Measurements from ENCODE around the gene MKNK2. TPM values are rescaled to one million over a fixed set of nuclear protein-coding genes. Genes with fewer than 3 reads are reported as not detected.

The MKNK2 gene
- 430 and 865 TPM in 2 replicates for total RNA-seq

DNA sequence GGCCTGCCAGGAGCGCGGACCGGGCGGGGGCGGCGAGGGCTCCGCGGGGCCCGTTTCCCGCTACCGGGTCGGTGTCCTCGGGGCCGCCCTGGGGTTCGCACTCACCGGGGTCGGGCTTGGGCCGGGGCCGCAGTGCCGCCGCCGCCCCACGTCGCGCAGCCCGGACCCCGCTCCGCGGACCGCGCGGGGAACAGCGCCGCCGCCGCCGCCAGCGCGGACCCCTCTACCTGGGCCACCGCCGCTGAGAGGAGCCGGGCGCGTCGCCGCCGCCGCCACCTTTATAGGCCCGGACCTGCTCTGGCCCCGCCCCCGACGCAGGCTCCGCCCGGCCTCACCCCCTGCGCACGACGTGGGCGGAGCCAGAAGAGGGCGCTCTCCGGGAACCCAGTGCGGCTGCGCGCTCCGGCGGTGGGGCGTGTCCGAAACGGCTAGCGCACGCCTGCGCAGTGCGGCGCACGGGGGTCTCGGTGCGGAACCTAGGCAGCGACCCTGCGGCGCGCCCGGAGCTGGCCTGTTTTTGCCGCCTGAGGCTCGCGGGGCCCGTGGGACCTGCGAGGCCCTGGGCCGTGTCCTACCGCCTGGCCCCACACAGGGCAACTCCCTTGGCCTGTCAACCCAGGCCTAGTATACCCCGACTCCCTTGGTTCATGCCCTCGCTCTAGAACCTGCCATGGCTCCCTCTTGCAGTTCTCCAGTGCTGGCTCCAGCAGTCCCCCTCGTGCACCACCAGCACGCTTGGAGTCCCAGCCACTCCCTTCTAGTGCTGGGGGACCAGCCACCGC lies at the start of gene MKNK2:
TSS of gene MKNK2 (minus strand) at position 254 of the 782 bp plus-strand sequence. CDS start 393 bp downstream, outside the sequence.

DNA sequence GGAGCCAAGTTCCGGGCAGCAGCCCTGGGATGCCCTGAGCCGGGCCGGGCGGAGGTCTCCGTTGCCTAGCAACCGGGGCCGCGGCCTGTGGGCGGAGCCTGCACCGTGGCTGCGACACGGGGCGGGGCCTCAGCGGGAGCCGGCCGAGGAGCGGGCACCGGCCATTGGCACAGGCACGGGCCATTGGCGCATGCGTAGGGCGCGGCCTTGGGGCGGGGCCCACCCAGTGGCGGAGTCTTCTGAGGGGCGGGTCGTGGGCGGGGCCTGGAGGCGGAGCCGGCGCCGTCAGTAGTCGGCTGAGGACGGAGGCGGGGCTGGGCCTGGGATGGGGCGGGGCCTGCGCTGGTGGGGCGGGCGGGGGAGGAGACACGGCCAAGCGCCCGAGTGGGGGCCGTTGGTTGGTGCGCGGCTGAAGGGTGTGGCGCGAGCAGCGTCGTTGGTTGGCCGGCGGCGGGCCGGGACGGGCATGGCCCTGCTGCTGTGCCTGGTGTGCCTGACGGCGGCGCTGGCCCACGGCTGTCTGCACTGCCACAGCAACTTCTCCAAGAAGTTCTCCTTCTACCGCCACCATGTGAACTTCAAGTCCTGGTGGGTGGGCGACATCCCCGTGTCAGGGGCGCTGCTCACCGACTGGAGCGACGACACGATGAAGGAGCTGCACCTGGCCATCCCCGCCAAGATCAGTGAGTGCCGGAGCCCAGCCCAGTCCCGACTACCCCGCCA lies 45.6 kb upstream of the MKNK2 start, which contains the start of gene IZUMO4:
TSS of gene IZUMO4 (plus strand) at position 436 of the 723 bp plus-strand sequence. CDS start at position 467, 31 bp downstream.

DNA sequence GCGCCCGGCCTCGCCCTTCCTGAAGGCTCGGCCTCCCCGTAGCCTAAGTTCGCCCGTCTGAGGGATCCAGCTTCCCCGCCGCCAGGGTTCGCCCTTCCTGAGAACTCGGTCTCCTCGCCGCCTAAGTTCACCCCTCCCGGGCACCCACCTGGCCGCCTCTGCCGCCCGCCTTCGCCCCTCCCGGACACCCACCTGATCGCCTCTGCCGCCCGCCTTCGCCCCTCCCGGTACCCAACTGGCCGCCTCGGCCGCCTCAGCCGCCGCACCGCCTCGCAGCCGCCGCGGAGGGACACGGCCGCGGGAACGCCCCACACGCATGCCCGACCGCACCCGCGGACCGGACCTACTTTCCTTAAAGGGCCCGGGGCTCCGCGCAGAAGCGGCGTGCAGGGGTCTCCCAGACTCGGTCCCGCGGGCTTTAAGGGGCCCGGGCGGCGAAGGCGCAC lies 45.0 kb upstream of the MKNK2 start, which contains the start of gene MOB3A:
TSS of gene MOB3A (minus strand) at position 293 of the 446 bp plus-strand sequence. CDS start 17,766 bp downstream, outside the sequence.

DNA sequence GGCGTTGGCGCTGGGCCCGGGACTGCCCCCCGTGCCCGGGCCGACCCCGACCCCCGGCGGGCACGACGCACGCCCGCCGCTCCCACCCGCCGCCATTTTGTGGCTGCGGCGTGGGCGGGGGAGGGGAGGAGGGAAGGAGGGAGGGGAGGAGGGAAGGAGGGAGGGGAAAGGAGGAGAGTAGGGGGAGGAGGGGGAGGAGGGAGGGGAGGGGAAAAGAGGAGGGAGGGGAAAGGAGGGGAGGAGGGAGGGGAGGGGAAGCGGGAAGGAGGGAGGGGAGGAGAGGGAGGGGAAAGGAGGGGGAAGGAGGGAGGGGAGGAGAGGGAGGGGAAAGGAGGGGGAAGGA lies 35.5 kb downstream of the MKNK2 start, which contains the start of gene BTBD2:
TSS of gene BTBD2 (minus strand) at position 107 of the 343 bp plus-strand sequence. CDS start at position 96, 11 bp downstream.

Other genes with a start within 250 kb of the MKNK2 start
- gene ATP8B3, start 239.0 kb downstream of the MKNK2 start, total RNA-seq = under 0.01 and 1.1 TPM in 2 replicates
- 7.5 and 20.5 TPM in 2 replicates for gene REXO1, start 202.8 kb downstream of the MKNK2 start, total RNA-seq
- 10.9 and 18.9 TPM in 2 replicates for gene KLF16, start 187.7 kb downstream of the MKNK2 start, total RNA-seq
- 38.7 and 40.0 TPM in 2 replicates for gene ABHD17A, start 165.7 kb downstream of the MKNK2 start, total RNA-seq
- 1.4 and 3.3 TPM in 2 replicates for gene ADAT3, start 145.8 kb downstream of the MKNK2 start, total RNA-seq
- 13.0 and 48.7 TPM in 2 replicates for gene SCAMP4, start 145.8 kb downstream of the MKNK2 start, total RNA-seq
- gene CSNK1G2, start 110.1 kb downstream of the MKNK2 start, total RNA-seq = 60.1 and 117 TPM in 2 replicates
- gene BTBD2, start 35.5 kb downstream of the MKNK2 start, total RNA-seq = 16.1 and 125 TPM in 2 replicates
- gene MOB3A, start 45.1 kb upstream of the MKNK2 start, total RNA-seq = 19.1 and 49.2 TPM in 2 replicates
- gene IZUMO4, start 45.7 kb upstream of the MKNK2 start, total RNA-seq = 1.9 and 2.4 TPM in 2 replicates
- gene AP3D1, start 100.3 kb upstream of the MKNK2 start, total RNA-seq = 89.2 and 208 TPM in 2 replicates
- 4.4 and 10.1 TPM in 2 replicates for gene DOT1L, start 112.7 kb upstream of the MKNK2 start, total RNA-seq
- gene PLEKHJ1, start 185.1 kb upstream of the MKNK2 start, total RNA-seq = 45.3 and 58.1 TPM in 2 replicates
- 30.4 and 48.1 TPM in 2 replicates for gene SF3A2, start 185.6 kb upstream of the MKNK2 start, total RNA-seq
- gene AMH, start 198.1 kb upstream of the MKNK2 start, total RNA-seq = 0.34 and 0.78 TPM in 2 replicates
- gene JSRP1, start 205.2 kb upstream of the MKNK2 start, total RNA-seq = not detected in 2 replicates
- not detected in 2 replicates for gene PEAK3, start 230.9 kb upstream of the MKNK2 start, total RNA-seq

Measured in nasal cavity respiratory epithelium epithelial cell of viscerocranial mucosa (primary cell).